GM15510 (cell line): ENCODE measurements around the gene FAM149B1.

Source experiments
- POLR2A ChIP-seq: IDR thresholded peaks from 3 replicates; pipeline ENCODE4 v1.6.1; 2011; ENCODE audit warnings: borderline replicate concordance; ENCODE audit not compliant: insufficient read length; ENCODE audit errors: extremely low read depth

The FAM149B1 gene

GRCh38 chr10:73163096-73163495 lies 4.8 kb upstream of the FAM149B1 start:
- no peak for TF ChIP-seq POLR2A

- TF ChIP-seq POLR2A: no peak
Observed at GRCh38 chr10:73166972-73167371, 947 bp upstream of the FAM149B1 start.

- no peak for TF ChIP-seq POLR2A
Observed at GRCh38 chr10:73167458-73167782, 499 bp upstream of the FAM149B1 start.

- TF ChIP-seq POLR2A: no peak
Observed at GRCh38 chr10:73168465-73168803, 515 bp downstream of the FAM149B1 start.

- no peak for TF ChIP-seq POLR2A
Observed at GRCh38 chr10:73169320-73169719, 1.4 kb downstream of the FAM149B1 start.

- no peak for TF ChIP-seq POLR2A
Observed at GRCh38 chr10:73172867-73173266, 4.9 kb downstream of the FAM149B1 start.

- no peak for TF ChIP-seq POLR2A
Observed at GRCh38 chr10:73174148-73174925, 6.4 kb downstream of the FAM149B1 start.

- TF ChIP-seq POLR2A: no peak
Observed at GRCh38 chr10:73182568-73182967, 14.6 kb downstream of the FAM149B1 start.

GRCh38 chr10:73183667-73184281 lies 15.9 kb downstream of the FAM149B1 start:
- no peak for TF ChIP-seq POLR2A

- no peak for TF ChIP-seq POLR2A
Observed at GRCh38 chr10:73186266-73186665, 18.3 kb downstream of the FAM149B1 start.

- no peak for TF ChIP-seq POLR2A
Observed at GRCh38 chr10:73190188-73190587, 22.3 kb downstream of the FAM149B1 start.

- TF ChIP-seq POLR2A: no peak
Observed at GRCh38 chr10:73205081-73205480, 37.2 kb downstream of the FAM149B1 start.

- TF ChIP-seq POLR2A: no peak
Observed at GRCh38 chr10:73205890-73206289, 38.0 kb downstream of the FAM149B1 start.

GRCh38 chr10:73206385-73206784 lies 38.5 kb downstream of the FAM149B1 start:
- no peak for TF ChIP-seq POLR2A

GRCh38 chr10:73207883-73208282 lies 40.0 kb downstream of the FAM149B1 start:
- no peak for TF ChIP-seq POLR2A

GRCh38 chr10:73209705-73210104 lies 41.8 kb downstream of the FAM149B1 start:
- TF ChIP-seq POLR2A: no peak

- TF ChIP-seq POLR2A: no peak
Observed at GRCh38 chr10:73210395-73211105, 42.6 kb downstream of the FAM149B1 start.
